Osteocyte (in vitro differentiated cells): Measurements from ENCODE around the gene CD69. TPM values are rescaled to one million over a fixed set of nuclear protein-coding genes. Genes with fewer than 3 reads are reported as not detected.

Experiments
- DNase-seq: peaks from one replicate; pipeline ENCODE4 v3.0.0; 2021; ENCODE audit warnings: mixed read lengths; ENCODE audit not compliant: unreplicated experiment; ENCODE audit errors: extremely low spot score
- H3K27ac Mint-ChIP-seq: one replicate; pipeline ENCODE4 v1.8.0; 2021; ENCODE audit warnings: mild to moderate bottlenecking, mixed read lengths; ENCODE audit not compliant: unreplicated experiment
- H3K27me3 Mint-ChIP-seq: one replicate; pipeline ENCODE4 v1.8.0; 2021; ENCODE audit warnings: mixed read lengths; ENCODE audit not compliant: unreplicated experiment
- H3K36me3 Mint-ChIP-seq: one replicate; pipeline ENCODE4 v1.8.0; 2021; ENCODE audit warnings: mixed read lengths; ENCODE audit not compliant: unreplicated experiment
- H3K4me1 Mint-ChIP-seq: one replicate; pipeline ENCODE4 v1.8.0; 2021; ENCODE audit warnings: mixed read lengths; ENCODE audit not compliant: unreplicated experiment
- H3K4me3 Mint-ChIP-seq: one replicate; pipeline ENCODE4 v1.8.0; 2021; ENCODE audit warnings: mild to moderate bottlenecking, moderate library complexity, mixed read lengths; ENCODE audit not compliant: unreplicated experiment
- H3K9me3 Mint-ChIP-seq: one replicate; pipeline ENCODE4 v1.8.0; 2021; ENCODE audit warnings: mixed read lengths; ENCODE audit not compliant: unreplicated experiment
- CTCF ChIP-seq: fragments of 200-600 bp; sonication (generic); IDR thresholded peaks from 2 replicates; pipeline ENCODE4 v1.5.0; 2021; ENCODE audit warnings: antibody characterized with exemption, mild to moderate bottlenecking, moderate library complexity
- total RNA-seq: library from RNA; stranded (reverse); gene quantifications from 2 replicates; pipeline ENCODE4 v1.2.1, GENCODE V29; 2021

The CD69 gene
- total RNA-seq, 1 donor from 2014 or later, result not detected

DNA sequence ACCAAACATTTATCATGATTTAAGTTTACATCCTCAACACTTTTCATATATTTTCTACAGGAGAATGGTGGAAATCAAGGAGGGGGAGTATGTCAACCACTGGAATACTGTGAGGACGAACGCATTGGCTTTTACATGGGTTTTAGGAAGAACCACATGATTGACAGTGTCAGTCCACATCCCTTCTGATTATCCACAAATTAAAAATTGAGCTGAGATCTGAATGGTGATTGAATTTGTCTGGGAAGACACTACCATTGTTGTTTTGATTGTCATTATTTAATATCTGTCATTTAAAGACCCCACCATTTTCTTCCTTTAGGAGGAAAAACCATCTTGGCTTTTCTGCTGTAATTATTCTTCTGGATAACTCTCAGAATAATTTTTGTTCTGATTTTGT, 35.2 kb upstream of the CD69 start:
- DNase-seq, result no peak
- H3K36me3 Mint-ChIP-seq, result no peaks in the 10 kb centered on the region
- no peak overlapping the region for H3K4me3 Mint-ChIP-seq
- no peak for TF ChIP-seq CTCF
- no peaks in the 10 kb centered on the region for H3K9me3 Mint-ChIP-seq
- no peak overlapping the region for H3K27ac Mint-ChIP-seq
- H3K4me1 Mint-ChIP-seq, result no peaks in the 10 kb centered on the region
- H3K27me3 Mint-ChIP-seq, result no peaks in the 10 kb centered on the region

- DNase-seq, result no peak
- no peaks in the 10 kb centered on the region for H3K36me3 Mint-ChIP-seq
- H3K4me3 Mint-ChIP-seq, result no peak overlapping the region
- H3K27ac Mint-ChIP-seq, result no peak overlapping the region
- TF ChIP-seq CTCF, result no peak
- no peaks in the 10 kb centered on the region for H3K27me3 Mint-ChIP-seq
- no peaks in the 10 kb centered on the region for H3K4me1 Mint-ChIP-seq
- no peaks in the 10 kb centered on the region for H3K9me3 Mint-ChIP-seq
Measured at GRCh38 chr12:9794484-9795093, 33.9 kb upstream of the CD69 start.

GRCh38 chr12:9793779-9794395, 33.2 kb upstream of the CD69 start:
- H3K27ac Mint-ChIP-seq, result no peak overlapping the region
- no peaks in the 10 kb centered on the region for H3K27me3 Mint-ChIP-seq
- H3K4me3 Mint-ChIP-seq, result no peak overlapping the region
- TF ChIP-seq CTCF, result no peak
- DNase-seq, result no peak
- H3K4me1 Mint-ChIP-seq, result no peaks in the 10 kb centered on the region
- no peaks in the 10 kb centered on the region for H3K36me3 Mint-ChIP-seq
- no peaks in the 10 kb centered on the region for H3K9me3 Mint-ChIP-seq

DNA sequence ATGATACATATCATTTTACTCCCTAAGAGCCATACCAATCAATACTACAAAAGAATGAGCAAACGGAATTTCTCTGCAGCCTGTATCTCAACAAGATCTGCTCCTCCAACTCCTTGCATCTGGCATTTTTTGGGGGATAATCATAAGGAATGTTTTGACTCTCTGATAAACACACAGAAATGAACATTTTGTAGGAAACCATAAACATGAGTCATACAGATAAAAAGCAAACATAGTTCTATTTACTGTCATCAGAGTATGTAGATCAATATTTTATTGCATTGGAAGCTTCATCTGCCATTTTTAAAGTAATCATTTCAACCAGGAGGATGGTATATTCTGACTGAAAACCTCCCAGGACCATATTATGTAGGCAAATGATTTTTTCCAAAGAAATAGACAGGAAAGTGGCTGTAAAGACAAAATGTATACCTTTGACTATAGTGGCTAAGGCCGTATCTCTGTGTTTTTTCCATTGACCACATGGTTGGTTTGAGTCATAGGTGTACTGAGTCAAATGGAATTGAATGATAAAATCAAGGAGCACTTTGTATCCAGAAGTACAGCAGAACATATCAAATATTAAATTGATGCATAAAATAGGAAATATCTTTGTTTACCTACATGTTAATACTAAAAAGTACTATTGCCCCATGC, 32.4 kb upstream of the CD69 start:
- Mint-ChIP-seq H3K36me3 (no peaks in the 10 kb centered on the region), H3K27ac (no peak overlapping the region), H3K4me1 (no peaks in the 10 kb centered on the region), H3K9me3 (no peaks in the 10 kb centered on the region), H3K4me3 (no peak overlapping the region), H3K27me3 (no peaks in the 10 kb centered on the region)
- TF ChIP-seq CTCF, result no peak
- no peak for DNase-seq

GRCh38 chr12:9792185-9792900, 31.6 kb upstream of the CD69 start:
- no peaks in the 10 kb centered on the region for H3K9me3 Mint-ChIP-seq
- no peaks in the 10 kb centered on the region for H3K4me1 Mint-ChIP-seq
- H3K36me3 Mint-ChIP-seq, result no peaks in the 10 kb centered on the region
- no peak for DNase-seq
- H3K27me3 Mint-ChIP-seq, result no peaks in the 10 kb centered on the region
- TF ChIP-seq CTCF, result no peak
- no peak overlapping the region for H3K4me3 Mint-ChIP-seq
- no peak overlapping the region for H3K27ac Mint-ChIP-seq
